GM12878 (cell line): ENCODE results near the gene SPN. TPM values are rescaled to one million over a fixed set of nuclear protein-coding genes. Genes with fewer than 3 reads are reported as not detected.
"Not testable (repeated sequence)": the region's sequence is repeated elsewhere in the genome, so short reads cannot be mapped to it uniquely, and the experiment has no call there.

Source experiments
- ATAC-seq: fragments of 200-7000 bp; cut with Tn5 transposase; 3 replicates; pipeline ENCODE4 v1.9.1; 2020; ENCODE audit warnings: mild to moderate bottlenecking, moderate library complexity
- BruUV-seq: library from RNA; stranded (reverse); fragments of 400-500 nt; replicated peaks from 2 replicates; lab custom pipeline; 2021; lab: Mats Ljungman, UMichigan
- CTCF ChIA-PET: fragments of 300-600 bp; sonication (Branson Sonifier 250); formaldehyde crosslinking; extraction: SDS; loops from one replicate; lab custom pipeline; 2021; ENCODE audit warnings: inconsistent platforms; lab: Yijun Ruan, JAX
- POLR2A ChIA-PET: fragments of 350-600 bp; formaldehyde crosslinking; extraction: SDS; loops from one replicate; lab custom pipeline; 2021; ENCODE audit warnings: inconsistent platforms; lab: Charles Lee
- RAD21 ChIA-PET: fragments of 300-600 bp; sonication (Branson Sonifier 250); formaldehyde crosslinking; loops from one replicate; lab custom pipeline; 2023; ENCODE audit warnings: antibody characterized with exemption; ENCODE audit not compliant: unreplicated experiment; lab: Charles Lee
- SMC1A ChIA-PET: fragments of 300-600 bp; sonication (Branson Sonifier 250); formaldehyde crosslinking; loops from one replicate; lab custom pipeline; 2023; ENCODE audit not compliant: unreplicated experiment, uncharacterized antibody; lab: Charles Lee
- DNase-seq: peaks from one replicate; pipeline ENCODE4 v3.0.0-alpha.2; 2011; ENCODE audit warnings: low read depth, low spot score
- FAIRE-seq: peaks from 3 replicates; lab custom pipeline; 2011; peaks lifted over from hg19 to GRCh38; lab: Jason Lieb, UNC
- H2AFZ ChIP-seq: 2 replicates; pipeline ENCODE4 v1.6.0; 2011; ENCODE audit warnings: low read depth, low read length, control low read depth; ENCODE audit not compliant: control insufficient read depth
- H3K27ac ChIP-seq: 2 replicates; pipeline ENCODE4 v1.5.1; 2011; ENCODE audit warnings: control low read depth; ENCODE audit not compliant: control insufficient read depth, insufficient read depth
- H3K27me3 ChIP-seq, 2 experiments: replicated peaks in 1 of 2; 2 replicates each; pipeline versions ENCODE4 v1.6.0 to v1.6.1; 2011; ENCODE audit warnings: low read length in 1 of 2; ENCODE audit not compliant: control insufficient read depth in 2 of 2, insufficient read depth in 2 of 2
- H3K36me3 ChIP-seq, 2 experiments: 2 replicates each; pipeline ENCODE4 v1.5.1; 2011; ENCODE audit warnings: low read length in 1 of 2; ENCODE audit not compliant: control insufficient read depth in 2 of 2, insufficient read depth in 2 of 2
- H3K4me1 ChIP-seq: 2 replicates; pipeline ENCODE4 v1.6.1; 2011; ENCODE audit warnings: mild to moderate bottlenecking, low read length, moderate library complexity, mixed read lengths; ENCODE audit not compliant: control insufficient read depth, insufficient read depth
- H3K4me2 ChIP-seq: 2 replicates; pipeline ENCODE4 v1.6.0; 2011; ENCODE audit warnings: control low read depth; ENCODE audit not compliant: control insufficient read depth, insufficient read depth
- H3K4me3 ChIP-seq: fragments of 200-600 bp; sonication (generic); 2 replicates; pipeline ENCODE4 v1.5.1; 2016
- H3K79me2 ChIP-seq: 2 replicates; pipeline ENCODE4 v1.6.0; 2011; ENCODE audit warnings: low read length; ENCODE audit not compliant: control insufficient read depth, insufficient read depth
- H3K9ac ChIP-seq: 2 replicates; pipeline ENCODE4 v1.8.0; 2011; ENCODE audit warnings: low read length, control low read depth, mixed read lengths; ENCODE audit not compliant: control insufficient read depth, insufficient read depth
- H3K9me3 ChIP-seq: replicated peaks from 3 replicates; pipeline ENCODE4 v1.5.1; 2011; ENCODE audit warnings: mild to moderate bottlenecking, low read length; ENCODE audit not compliant: control insufficient read depth, insufficient read depth
- H4K20me1 ChIP-seq: 2 replicates; pipeline ENCODE4 v1.6.0; 2011; ENCODE audit not compliant: control insufficient read depth, insufficient read depth
- EGR1 ChIP-seq, 2 experiments: IDR thresholded peaks; 1 replicate in 1 of 2; 2 replicates in 1 of 2; pipeline ENCODE4 v1.6.1; 2011 to 2012; ENCODE audit warnings: low read depth in 2 of 2, low read length in 2 of 2, borderline replicate concordance in 1 of 2, mild to moderate bottlenecking in 1 of 2, moderate library complexity in 1 of 2
- NR2C1 ChIP-seq: fragments of 450-650 bp; IDR thresholded peaks from 2 replicates; pipeline ENCODE4 v1.6.1; 2017; ENCODE audit warnings: antibody characterized with exemption, mild to moderate bottlenecking, moderate library complexity
- NR2F1 ChIP-seq: fragments of 450-650 bp; conservative IDR thresholded peaks from 2 replicates; pipeline ENCODE4 v1.6.1; 2017; ENCODE audit warnings: mild to moderate bottlenecking
- PML ChIP-seq: IDR thresholded peaks from 2 replicates; pipeline ENCODE4 v1.6.1; 2012; ENCODE audit warnings: low read length, inconsistent platforms
- POLR2A ChIP-seq: IDR thresholded peaks from 2 replicates; pipeline ENCODE4 v1.6.1; 2011; ENCODE audit warnings: low read depth, mild to moderate bottlenecking, low read length
- POLR2AphosphoS2 ChIP-seq: IDR thresholded peaks from 2 replicates; pipeline ENCODE4 v1.6.1; 2011; ENCODE audit warnings: low read depth, mild to moderate bottlenecking, low read length, improper control_type of control experiment, moderate library complexity
- POLR2AphosphoS5 ChIP-seq: IDR thresholded peaks from 2 replicates; pipeline ENCODE4 v1.6.1; 2011; ENCODE audit warnings: mild to moderate bottlenecking, low read length, inconsistent platforms
- POU2F2 ChIP-seq: IDR thresholded peaks from 3 replicates; pipeline ENCODE4 v1.6.1; 2011; ENCODE audit warnings: low read depth, mild to moderate bottlenecking, low read length, borderline replicate concordance
- RUNX3 ChIP-seq: IDR thresholded peaks from 2 replicates; pipeline ENCODE4 v1.6.1; 2012; ENCODE audit warnings: low read length, inconsistent platforms
- YY1 ChIP-seq: IDR thresholded peaks from 2 replicates; pipeline ENCODE4 v1.6.1; 2011; ENCODE audit warnings: low read depth, mild to moderate bottlenecking, low read length
- WGBS: methylation state at CpG from one replicate; pipeline ENCODE4 v1.1.6; 2016; ENCODE audit warnings: low lambda C conversion rate; ENCODE audit not compliant: insufficient replicate concordance, insufficient coverage; ENCODE audit errors: missing lambda C conversion rate; 5-methylcytosine and 5-hydroxymethylcytosine counted together
- in situ Hi-C: fragments of 300-500 bp; cut with MboI; formaldehyde crosslinking; loops from 9 replicates; pipeline ENCODE4 v1.14.3; 2018; ENCODE audit warnings: mixed read lengths
- intact Hi-C: fragments of 100-400 bp; cut with micrococcal nuclease; formaldehyde crosslinking; loops from one replicate; pipeline ENCODE4 v1.14.2; 2022; ENCODE audit not compliant: unreplicated experiment
- polyA plus RNA-seq, 11 experiments: library from polyadenylated mRNA; depleted of rRNA in 4 of 11; unstranded in 6 of 11; stranded (reverse) in 5 of 11; fragments of >200 nt; fragmentation: Nextera tagmentation in 4 of 11; fragmentation: Illumina TruSeq in 1 of 11; extraction: Ambion mirVana in 4 of 11; extraction: Trizol in 1 of 11; gene quantifications; 1 replicate in 1 of 11; 2 replicates in 10 of 11; pipeline versions ENCODE4 v1.2.1 to v1.2.3, GENCODE V29; 2011 to 2016; ENCODE audit warnings: inconsistent platforms in 2 of 11, missing spikeins in 2 of 11, low read depth in 1 of 11
- total RNA-seq, 4 experiments: library from RNA; depleted of rRNA in 3 of 4; stranded (reverse); fragments of >200 nt in 3 of 4; fragmentation: Illumina TruSeq in 1 of 4; extraction: Trizol in 1 of 4; gene quantifications; 2 replicates each; pipeline versions ENCODE4 v1.2.1 to v1.2.3, GENCODE V29; 2013 to 2021
- TF ChIP-seq, protein P1 (sequence below): IDR thresholded peaks from 2 replicates; pipeline ENCODE4 v1.6.1; 2011; ENCODE audit warnings: borderline replicate concordance, low read depth, mild to moderate bottlenecking, moderate library complexity, mixed read lengths, low read length; ENCODE audit not compliant: insufficient read depth; ENCODE audit errors: extremely low read length
- TF ChIP-seq, protein P2 (sequence below): fragments of 450-650 bp; conservative IDR thresholded peaks from 2 replicates; pipeline ENCODE4 v1.6.1; 2017; ENCODE audit warnings: mild to moderate bottlenecking, moderate library complexity

SPN gene
- total and polyA plus RNA-seq, 10 of the 15 experiments (the other 5 are each of a cell fraction or from before 2014, with no cell fraction given) = 16.2 to 173 (median 92.7) TPM

- TF ChIP-seq NR2F1 (peak; percentile 79), EGR1 (IDR thresholded peaks at IDR 0.05; ENCODE audit: borderline replicate concordance in 1 of 2, low read depth in 2 of 2, low read length in 2 of 2) (peak in 1 of 2 experiments; percentile 32; a peak in 1 of 3 replicates), POU2F2 (peak; percentile 61; the same call in 1 of the 3 replicates), RUNX3 (peak; percentile 28; the same call in 1 of the 2 replicates), NR2C1 (0 out of 2 replicates have a peak, but pooled peaks have one; percentile 30), POLR2AphosphoS2 (0 out of 2 replicates have a peak, but pooled peaks have one; percentile 26), POLR2AphosphoS5 (peak; percentile 88), PML (peak; percentile 28; the same call in 1 of the 2 replicates), YY1 (peak; percentile 79), POLR2A (peak; percentile 85)
- TF ChIP-seq, protein P1, sequence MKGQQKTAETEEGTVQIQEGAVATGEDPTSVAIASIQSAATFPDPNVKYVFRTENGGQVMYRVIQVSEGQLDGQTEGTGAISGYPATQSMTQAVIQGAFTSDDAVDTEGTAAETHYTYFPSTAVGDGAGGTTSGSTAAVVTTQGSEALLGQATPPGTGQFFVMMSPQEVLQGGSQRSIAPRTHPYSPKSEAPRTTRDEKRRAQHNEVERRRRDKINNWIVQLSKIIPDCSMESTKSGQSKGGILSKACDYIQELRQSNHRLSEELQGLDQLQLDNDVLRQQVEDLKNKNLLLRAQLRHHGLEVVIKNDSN = peak; percentile 13
- TF ChIP-seq, protein P2, sequence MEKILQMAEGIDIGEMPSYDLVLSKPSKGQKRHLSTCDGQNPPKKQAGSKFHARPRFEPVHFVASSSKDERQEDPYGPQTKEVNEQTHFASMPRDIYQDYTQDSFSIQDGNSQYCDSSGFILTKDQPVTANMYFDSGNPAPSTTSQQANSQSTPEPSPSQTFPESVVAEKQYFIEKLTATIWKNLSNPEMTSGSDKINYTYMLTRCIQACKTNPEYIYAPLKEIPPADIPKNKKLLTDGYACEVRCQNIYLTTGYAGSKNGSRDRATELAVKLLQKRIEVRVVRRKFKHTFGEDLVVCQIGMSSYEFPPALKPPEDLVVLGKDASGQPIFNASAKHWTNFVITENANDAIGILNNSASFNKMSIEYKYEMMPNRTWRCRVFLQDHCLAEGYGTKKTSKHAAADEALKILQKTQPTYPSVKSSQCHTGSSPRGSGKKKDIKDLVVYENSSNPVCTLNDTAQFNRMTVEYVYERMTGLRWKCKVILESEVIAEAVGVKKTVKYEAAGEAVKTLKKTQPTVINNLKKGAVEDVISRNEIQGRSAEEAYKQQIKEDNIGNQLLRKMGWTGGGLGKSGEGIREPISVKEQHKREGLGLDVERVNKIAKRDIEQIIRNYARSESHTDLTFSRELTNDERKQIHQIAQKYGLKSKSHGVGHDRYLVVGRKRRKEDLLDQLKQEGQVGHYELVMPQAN = peak; percentile 84
These were observed 49.6 kb upstream of the SPN start (continued) for GRCh38 chr16:29613307-29614057.

GRCh38 chr16:29614691-29615314 lies 48.2 kb upstream of the SPN start:
- 89% methylated on average over 18 of the region's 22 CpGs for WGBS
- H3K4me3 ChIP-seq, H2AFZ ChIP-seq, H3K4me1 ChIP-seq, SMC1A ChIA-PET, in situ Hi-C loops, DNase-seq, H3K27me3 ChIP-seq, FAIRE-seq, H3K9me3 ChIP-seq, H3K9ac ChIP-seq, H4K20me1 ChIP-seq, H3K4me2 ChIP-seq, H3K36me3 ChIP-seq, ATAC-seq, H3K27ac ChIP-seq, BruUV-seq, CTCF ChIA-PET, RAD21 ChIA-PET: not testable (repeated sequence)
- peaks cover 16% of the 10 kb centered on the region for H3K79me2 ChIP-seq
- POLR2A ChIA-PET = interaction anchor here (0.5 kb wide), 1 partner anchor 38 kb away, joined by 7 read pairs; no protein-coding TSS in a partner anchor
- intact Hi-C loops = loop anchor here (5.0 kb wide), 1 partner anchor 47 kb away; the partner anchor contains the start of gene SPN

GRCh38 chr16:29616127-29616526 lies 46.9 kb upstream of the SPN start:
- intact Hi-C loops, POLR2A ChIA-PET, H3K4me1 ChIP-seq, H3K9ac ChIP-seq, H3K4me2 ChIP-seq, H3K27ac ChIP-seq, in situ Hi-C loops, ATAC-seq, H3K4me3 ChIP-seq, H3K27me3 ChIP-seq, RAD21 ChIA-PET, H4K20me1 ChIP-seq, H3K36me3 ChIP-seq, DNase-seq, H3K9me3 ChIP-seq, SMC1A ChIA-PET, FAIRE-seq, CTCF ChIA-PET, BruUV-seq, H2AFZ ChIP-seq: not testable (repeated sequence)
- 68% methylated on average over 4 of the region's 6 CpGs for WGBS
- H3K79me2 ChIP-seq = peaks cover 14% of the 10 kb centered on the region
